ENCODE results near the gene TRDN.

- no peak for TF ChIP-seq EZH2 (IDR thresholded peaks at IDR 0.05; ENCODE audit: borderline replicate concordance, low read depth, low read length, severe bottlenecking)
- TF ChIP-seq, protein P1, sequence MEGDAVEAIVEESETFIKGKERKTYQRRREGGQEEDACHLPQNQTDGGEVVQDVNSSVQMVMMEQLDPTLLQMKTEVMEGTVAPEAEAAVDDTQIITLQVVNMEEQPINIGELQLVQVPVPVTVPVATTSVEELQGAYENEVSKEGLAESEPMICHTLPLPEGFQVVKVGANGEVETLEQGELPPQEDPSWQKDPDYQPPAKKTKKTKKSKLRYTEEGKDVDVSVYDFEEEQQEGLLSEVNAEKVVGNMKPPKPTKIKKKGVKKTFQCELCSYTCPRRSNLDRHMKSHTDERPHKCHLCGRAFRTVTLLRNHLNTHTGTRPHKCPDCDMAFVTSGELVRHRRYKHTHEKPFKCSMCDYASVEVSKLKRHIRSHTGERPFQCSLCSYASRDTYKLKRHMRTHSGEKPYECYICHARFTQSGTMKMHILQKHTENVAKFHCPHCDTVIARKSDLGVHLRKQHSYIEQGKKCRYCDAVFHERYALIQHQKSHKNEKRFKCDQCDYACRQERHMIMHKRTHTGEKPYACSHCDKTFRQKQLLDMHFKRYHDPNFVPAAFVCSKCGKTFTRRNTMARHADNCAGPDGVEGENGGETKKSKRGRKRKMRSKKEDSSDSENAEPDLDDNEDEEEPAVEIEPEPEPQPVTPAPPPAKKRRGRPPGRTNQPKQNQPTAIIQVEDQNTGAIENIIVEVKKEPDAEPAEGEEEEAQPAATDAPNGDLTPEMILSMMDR (IDR thresholded peaks at IDR 0.05; ENCODE audit: borderline replicate concordance, extremely low read depth, low read length, poor library complexity, severe bottlenecking), result no peak
Observed at GRCh38 chr6:123589973-123590372, 46.8 kb downstream of the TRDN start.
